B cell (primary cell): ENCODE results near the gene GPC3.

Experiments
- CTCF ChIP-seq: fragments of 200-600 bp; IDR thresholded peaks from one replicate; pipeline ENCODE4 v1.8.0; 2022; ENCODE audit warnings: antibody characterized with exemption, mild to moderate bottlenecking
- EZH2 ChIP-seq: IDR thresholded peaks from 2 replicates; pipeline ENCODE4 v1.6.1; 2012; ENCODE audit warnings: borderline replicate concordance, low read depth, mild to moderate bottlenecking, moderate library complexity, low read length; ENCODE audit not compliant: insufficient read depth, poor library complexity, severe bottlenecking

- TF ChIP-seq EZH2, result no peak
- TF ChIP-seq CTCF, result no peak
Measured at GRCh38 chrX:133923548-133923947, 61.8 kb downstream of the GPC3 start.
